ENCODE measurements around the gene MYO7A.

The MYO7A gene

GRCh38 chr11:77231800-77232199 is 103.8 kb downstream of the MYO7A start:
- intact Hi-C loops (cut with DNase I), result no loop called here

GRCh38 chr11:77232242-77232641 is 104.2 kb downstream of the MYO7A start:
- DNase-seq, result no peak
- intact Hi-C loops (cut with DNase I), result no loop called here

More at GRCh38 chr11:77231800-77232199, 103.8 kb downstream of the MYO7A start:
- no peak for DNase-seq

GRCh38 chr11:77233011-77233410 is 105.0 kb downstream of the MYO7A start:
- DNase-seq, result no peak
- intact Hi-C loops (cut with DNase I), result no loop called here

GRCh38 chr11:77236901-77237300 is 108.9 kb downstream of the MYO7A start:
- DNase-seq, result no peak

GRCh38 chr11:77244277-77245027 is 116.4 kb downstream of the MYO7A start:
- intact Hi-C loops (cut with DNase I), result no loop called here

More at GRCh38 chr11:77236901-77237300, 108.9 kb downstream of the MYO7A start:
- intact Hi-C loops (cut with DNase I), result no loop called here

GRCh38 chr11:77249427-77249826 is 121.4 kb downstream of the MYO7A start:
- no peak for DNase-seq
- intact Hi-C loops (cut with DNase I), result no loop called here

More at GRCh38 chr11:77244277-77245027, 116.4 kb downstream of the MYO7A start:
- no peak for DNase-seq

- DNase-seq, result no peak
- intact Hi-C loops (cut with DNase I), result no loop called here
These were observed 123.0 kb downstream of the MYO7A start for GRCh38 chr11:77250881-77251640.

- intact Hi-C loops (cut with DNase I), result no loop called here
- DNase-seq, result no peak
These were observed 124.7 kb downstream of the MYO7A start for GRCh38 chr11:77252555-77253270.

- intact Hi-C loops (cut with DNase I), result no loop called here
These were observed 125.6 kb downstream of the MYO7A start for GRCh38 chr11:77253690-77254089.

GRCh38 chr11:77259641-77260040 is 131.6 kb downstream of the MYO7A start:
- no peak for DNase-seq
- intact Hi-C loops (cut with DNase I), result no loop called here

More at GRCh38 chr11:77253690-77254089, 125.6 kb downstream of the MYO7A start:
- DNase-seq, result no peak

GRCh38 chr11:77262803-77263202 is 134.8 kb downstream of the MYO7A start:
- intact Hi-C loops (cut with DNase I), result no loop called here
- no peak for DNase-seq
